Ascending aorta (tissue), 2 donors: ENCODE results near the gene GAB2. TPM values are rescaled to one million over a fixed set of nuclear protein-coding genes. Genes with fewer than 3 reads are reported as not detected.

Source experiments
- DNase-seq, 2 donors: peaks; one replicate each; pipeline ENCODE4 v3.0.0-alpha.2; 2019; ENCODE audit warnings: low spot score in 2 of 2
- H3K27ac ChIP-seq, 2 donors: fragments of 200-600 bp; sonication (generic); one replicate each; pipeline ENCODE4 v1.5.1; 2016 to 2017; ENCODE audit warnings: mild to moderate bottlenecking in 1 of 2
- H3K27me3 ChIP-seq: fragments of 200-600 bp; sonication (generic); one replicate; pipeline ENCODE4 v1.5.1; 2017
- H3K36me3 ChIP-seq, 2 donors: fragments of 200-600 bp; sonication (generic); one replicate each; pipeline ENCODE4 v1.5.1; 2016
- H3K4me1 ChIP-seq, 2 donors: fragments of 200-600 bp; sonication (generic); one replicate each; pipeline ENCODE4 v1.5.1; 2016 to 2017; ENCODE audit warnings: mild to moderate bottlenecking in 1 of 2
- H3K4me3 ChIP-seq, 2 donors: fragments of 200-600 bp; sonication (generic); one replicate each; pipeline ENCODE4 v1.5.1; 2016 to 2017; ENCODE audit warnings: mild to moderate bottlenecking in 1 of 2
- H3K9me3 ChIP-seq, 2 donors: fragments of 200-600 bp; sonication (generic); one replicate each; pipeline ENCODE4 v1.5.1; 2016
- CTCF ChIP-seq, 3 experiments: fragments of 200-600 bp in 2 of 3; fragments of 450-650 bp in 1 of 3; sonication (generic) in 2 of 3; IDR thresholded peaks; one replicate each; pipeline ENCODE4 v1.5.1; 2016 to 2019; ENCODE audit warnings: antibody characterized with exemption in 3 of 3, mild to moderate bottlenecking in 1 of 3, moderate library complexity in 1 of 3
- intact Hi-C: fragments of 100-400 bp; cut with DNase I; formaldehyde crosslinking; loops from one replicate; pipeline ENCODE4 v1.15.1; 2023
- total RNA-seq: library from RNA; depleted of rRNA; stranded (reverse); fragments of >200 nt; gene quantifications from one replicate; pipeline ENCODE4 v1.1.0, GENCODE V29; 2016

The GAB2 gene
- total RNA-seq, 1 donor from 2014 or later: 21.6 TPM

GRCh38 chr11:78212586-78213371 lies 204.8 kb downstream of the GAB2 start:
- H3K27ac ChIP-seq: peak overlapping the region; percentile 48 to 49
- H3K27me3 ChIP-seq: no peaks in the 10 kb centered on the region
- H3K36me3 ChIP-seq: peaks cover 47 to 68% of the 10 kb centered on the region in 2 donors
- no peak for TF ChIP-seq CTCF (IDR thresholded peaks at IDR 0.05)
- H3K4me3 ChIP-seq: no peak overlapping the region
- H3K9me3 ChIP-seq: no peaks in the 10 kb centered on the region
- H3K4me1 ChIP-seq: no peaks in the 10 kb centered on the region
- DNase-seq: peak in 1 of 2 donors; percentile 65
- intact Hi-C loops: loop anchor here (2.0 kb wide), 1 partner anchor 20 kb away; no protein-coding TSS in a partner anchor

- no peak for DNase-seq
- Histone ChIP-seq H3K27ac (no peak overlapping the region), H3K36me3 (peaks cover 53 to 75% of the 10 kb centered on the region in 2 donors), H3K4me3 (no peak overlapping the region), H3K27me3 (no peaks in the 10 kb centered on the region), H3K9me3 (no peaks in the 10 kb centered on the region), H3K4me1 (no peaks in the 10 kb centered on the region)
- no peak for TF ChIP-seq CTCF (IDR thresholded peaks at IDR 0.05)
- intact Hi-C loops: no loop called here
These were observed 206.1 kb downstream of the GAB2 start for GRCh38 chr11:78211565-78211964.

GRCh38 chr11:78210000-78210608 lies 207.5 kb downstream of the GAB2 start:
- no peaks in the 10 kb centered on the region for H3K4me1 ChIP-seq
- no peak for TF ChIP-seq CTCF (IDR thresholded peaks at IDR 0.05)
- no peak overlapping the region for H3K4me3 ChIP-seq
- H3K27ac ChIP-seq: peak overlapping the region in 1 of 2 donors; percentile 3
- no peak for DNase-seq
- intact Hi-C loops: no loop called here
- H3K9me3 ChIP-seq: no peaks in the 10 kb centered on the region
- peaks cover 55 to 75% of the 10 kb centered on the region in 2 donors for H3K36me3 ChIP-seq
- H3K27me3 ChIP-seq: no peaks in the 10 kb centered on the region

GRCh38 chr11:78209478-78209877 lies 208.1 kb downstream of the GAB2 start:
- DNase-seq: no peak
- H3K36me3 ChIP-seq: peaks cover 52 to 75% of the 10 kb centered on the region in 2 donors
- no peaks in the 10 kb centered on the region for H3K9me3 ChIP-seq

More at GRCh38 chr11:78209478-78209877, 208.1 kb downstream of the GAB2 start:
- H3K4me1 ChIP-seq: no peaks in the 10 kb centered on the region
- H3K4me3 ChIP-seq: no peak overlapping the region
- no peak overlapping the region for H3K27ac ChIP-seq
- intact Hi-C loops: no loop called here
- TF ChIP-seq CTCF (IDR thresholded peaks at IDR 0.05): no peak
- H3K27me3 ChIP-seq: no peaks in the 10 kb centered on the region
